IMR-90 (cell line): ENCODE results near the gene CLK2. TPM values are rescaled to one million over a fixed set of nuclear protein-coding genes. Genes with fewer than 3 reads are reported as not detected.

ENCODE experiments used
- ATAC-seq: fragments of 200-7000 bp; cut with Tn5 transposase; 2 replicates; pipeline ENCODE4 v1.9.1; 2020; ENCODE audit warnings: low read depth, mild to moderate bottlenecking, moderate library complexity
- BruUV-seq: library from RNA; stranded (reverse); fragments of 400-500 nt; replicated peaks from 2 replicates; lab custom pipeline; 2021; lab: Mats Ljungman, UMichigan
- CTCF ChIA-PET: fragments of 300-600 bp; formaldehyde crosslinking; extraction: SDS; loops from one replicate; lab custom pipeline; 2021; ENCODE audit warnings: antibody characterized with exemption; lab: Yijun Ruan, JAX
- POLR2A ChIA-PET: fragments of 300-600 bp; sonication (Branson Sonifier 250); formaldehyde crosslinking; loops from one replicate; lab custom pipeline; 2022; ENCODE audit warnings: antibody characterized with exemption; ENCODE audit not compliant: unreplicated experiment; lab: Charles Lee
- DNase-seq: peaks from one replicate; pipeline ENCODE4 v3.0.0; 2013
- H2AFZ ChIP-seq: replicated peaks from 2 replicates; pipeline ENCODE3; 2013; ENCODE audit warnings: low read length, mild to moderate bottlenecking; ENCODE audit not compliant: poor library complexity
- H2AK5ac ChIP-seq: 2 replicates; pipeline ENCODE4 v1.6.1; 2013; ENCODE audit warnings: low read depth, low read length, inconsistent platforms
- H2AK9ac ChIP-seq: replicated peaks from 2 replicates; pipeline ENCODE3; 2013; ENCODE audit warnings: mild to moderate bottlenecking, low read depth, low read length, moderate library complexity; ENCODE audit not compliant: poor library complexity
- H2BK120ac ChIP-seq: 2 replicates; pipeline ENCODE4 v1.6.1; 2013; ENCODE audit warnings: low read depth, low read length, inconsistent platforms
- H2BK15ac ChIP-seq: 3 replicates; pipeline ENCODE4 v1.6.1; 2013; ENCODE audit warnings: low read depth, low read length, inconsistent platforms
- H2BK20ac ChIP-seq: 2 replicates; pipeline ENCODE4 v1.6.1; 2013; ENCODE audit warnings: low read depth, mild to moderate bottlenecking, inconsistent platforms, low read length, moderate library complexity
- H2BK5ac ChIP-seq: 2 replicates; pipeline ENCODE4 v1.6.1; 2013; ENCODE audit warnings: mild to moderate bottlenecking, low read depth, low read length, inconsistent platforms; ENCODE audit not compliant: poor library complexity, severe bottlenecking
- H3K14ac ChIP-seq: replicated peaks from 2 replicates; pipeline ENCODE4 v1.6.1; 2013; ENCODE audit warnings: low read depth, low read length, inconsistent platforms
- H3K18ac ChIP-seq: 2 replicates; pipeline ENCODE4 v1.6.1; 2013; ENCODE audit warnings: low read depth, low read length, control low read depth
- H3K23ac ChIP-seq: 2 replicates; pipeline ENCODE4 v1.6.1; 2013; ENCODE audit warnings: low read depth, low read length, inconsistent platforms
- H3K27ac ChIP-seq: 2 replicates; pipeline ENCODE4 v1.5.1; 2013; ENCODE audit warnings: mild to moderate bottlenecking, control low read depth, low read length; ENCODE audit not compliant: insufficient read depth
- H3K27me3 ChIP-seq: 2 replicates; pipeline ENCODE4 v1.6.1; 2013; ENCODE audit warnings: low read length; ENCODE audit not compliant: control insufficient read depth, insufficient read depth
- H3K36me3 ChIP-seq: 2 replicates; pipeline ENCODE4 v1.6.1; 2013; ENCODE audit warnings: low read length, mixed read lengths; ENCODE audit not compliant: control insufficient read depth, insufficient read depth
- H3K4ac ChIP-seq: 2 replicates; pipeline ENCODE4 v1.6.1; 2013; ENCODE audit warnings: low read depth, low read length, inconsistent platforms
- H3K4me1 ChIP-seq: 2 replicates; pipeline ENCODE4 v1.6.1; 2013; ENCODE audit warnings: low read length, mixed read lengths; ENCODE audit not compliant: control insufficient read depth, insufficient read depth
- H3K4me2 ChIP-seq: 2 replicates; pipeline ENCODE4 v1.6.1; 2013; ENCODE audit warnings: low read depth, mild to moderate bottlenecking, control low read depth, low read length, moderate library complexity
- H3K4me3 ChIP-seq: 2 replicates; pipeline ENCODE4 v1.5.1; 2013; ENCODE audit warnings: low read depth, mild to moderate bottlenecking, control low read depth, low read length, moderate library complexity; ENCODE audit not compliant: insufficient read depth
- H3K56ac ChIP-seq: 2 replicates; pipeline ENCODE4 v1.6.1; 2013; ENCODE audit warnings: low read length, inconsistent platforms; ENCODE audit not compliant: insufficient read depth; ENCODE audit errors: extremely low read depth
- H3K79me1 ChIP-seq, 2 experiments: 2 replicates each; pipeline ENCODE4 v1.6.1; 2013; ENCODE audit warnings: low read length in 2 of 2, inconsistent platforms in 1 of 2, low read depth in 1 of 2
- H3K9ac ChIP-seq: 2 replicates; pipeline ENCODE4 v1.6.1; 2013; ENCODE audit warnings: low read depth, low read length, control low read depth
- H3K9me1 ChIP-seq: 2 replicates; pipeline ENCODE4 v1.6.1; 2013; ENCODE audit warnings: low read length, inconsistent platforms; ENCODE audit not compliant: insufficient read depth
- H3K9me3 ChIP-seq: 2 replicates; pipeline ENCODE4 v1.6.1; 2013; ENCODE audit warnings: low read length; ENCODE audit not compliant: control insufficient read depth, insufficient read depth
- H4K20me1 ChIP-seq: 2 replicates; pipeline ENCODE4 v1.6.1; 2013; ENCODE audit warnings: low read length, inconsistent platforms; ENCODE audit not compliant: insufficient read depth
- H4K5ac ChIP-seq: 2 replicates; pipeline ENCODE4 v1.6.1; 2013; ENCODE audit warnings: mild to moderate bottlenecking, low read depth, low read length, control low read depth
- H4K8ac ChIP-seq, 2 experiments: 2 replicates each; pipeline ENCODE4 v1.6.1; 2013; ENCODE audit warnings: low read depth in 2 of 2, low read length in 2 of 2, control low read depth in 1 of 2, inconsistent platforms in 1 of 2
- H4K91ac ChIP-seq: 2 replicates; pipeline ENCODE4 v1.6.1; 2013; ENCODE audit warnings: low read depth, low read length, inconsistent platforms; ENCODE audit not compliant: insufficient read depth
- RFX5 ChIP-seq: IDR thresholded peaks from 2 replicates; pipeline ENCODE4 v1.8.0; 2012; ENCODE audit warnings: low read depth, mild to moderate bottlenecking, low read length, moderate library complexity
- WGBS, 2 experiments: methylation state at CpG; one replicate each; pipeline versions ENCODE4 v1.1.5 to v1.1.7; 2013; ENCODE audit warnings: missing lambda C conversion rate in 2 of 2; ENCODE audit not compliant: insufficient read length in 1 of 2; ENCODE audit errors: extremely low coverage in 2 of 2; 5-methylcytosine and 5-hydroxymethylcytosine counted together
- dilution Hi-C: fragments of 300-500 bp; cut with HindIII; formaldehyde crosslinking; loops from one replicate; pipeline ENCODE4 v1.14.3; 2018; ENCODE audit warnings: low sequenced_read_pairs; ENCODE audit not compliant: unreplicated experiment
- in situ Hi-C: fragments of 300-500 bp; cut with MboI; formaldehyde crosslinking; loops from 3 replicates; pipeline ENCODE4 v1.14.3; 2019; ENCODE audit warnings: low sequenced_read_pairs, inconsistent platforms, mixed read lengths
- intact Hi-C: fragments of 100-400 bp; cut with micrococcal nuclease; formaldehyde crosslinking; loops from 2 replicates; pipeline ENCODE4 v1.10.0; 2022
- polyA plus RNA-seq, 3 experiments: library from polyadenylated mRNA; depleted of rRNA; stranded (reverse); fragments of >200 nt; gene quantifications; 2 replicates each; pipeline ENCODE4 v1.2.3, GENCODE V29; 2012; ENCODE audit warnings: low replicate concordance in 1 of 3
- total RNA-seq: library from RNA; depleted of rRNA; stranded (reverse); fragments of >200 nt; gene quantifications from 2 replicates; pipeline ENCODE4 v1.2.3, GENCODE V29; 2012

The CLK2 gene
- total and polyA plus RNA-seq, 2 of the 4 experiments (the other 2 are of a cell fraction): 19.7 to 61.2 TPM

DNA sequence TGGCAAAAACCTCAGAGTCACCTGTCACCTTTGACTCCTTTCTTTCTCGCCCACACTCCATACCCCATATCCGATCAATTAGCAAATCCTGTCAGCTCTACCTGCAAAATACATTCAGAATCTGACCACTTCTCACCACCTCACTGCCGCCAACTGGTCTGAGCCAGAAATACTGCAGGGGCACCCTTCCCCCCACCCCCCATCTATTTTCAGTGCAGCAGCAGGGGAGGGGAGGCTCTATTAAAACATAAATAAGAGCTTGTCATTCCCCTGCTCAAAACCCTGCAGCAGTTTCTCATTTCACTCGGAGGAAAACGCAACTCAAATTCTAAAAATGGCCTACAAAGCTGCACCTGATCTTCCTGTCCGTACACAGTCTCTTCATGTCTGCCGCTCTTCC, 24.1 kb upstream of the CLK2 start:
- Histone ChIP-seq H4K8ac (no peak overlapping the region), H3K9ac (no peak overlapping the region), H3K4me2 (no peak overlapping the region), H3K27me3 (peaks cover 53% of the 10 kb centered on the region), H2BK120ac (no peak overlapping the region), H3K23ac (no peak overlapping the region), H4K20me1 (no peaks in the 10 kb centered on the region), H4K91ac (no peak overlapping the region), H2BK5ac (no peak overlapping the region), H3K14ac (no peak overlapping the region), H3K79me1 (no peaks in the 10 kb centered on the region), H2AFZ (no peak overlapping the region), H3K4ac (no peak overlapping the region), H4K5ac (no peak overlapping the region), H3K36me3 (no peaks in the 10 kb centered on the region), H2AK5ac (no peak overlapping the region), H2BK15ac (no peak overlapping the region), H2BK20ac (no peak overlapping the region), H3K9me1 (no peaks in the 10 kb centered on the region), H3K56ac (no peak overlapping the region), H3K4me3 (no peak overlapping the region), H2AK9ac (no peak overlapping the region), H3K27ac (no peak overlapping the region), H3K18ac (no peak overlapping the region), H3K4me1 (no peaks in the 10 kb centered on the region), H3K9me3 (peaks cover 2% of the 10 kb centered on the region; the same call in 1 of the 2 replicates)
- WGBS, 2 experiments: 60% methylated on average over 4 of the region's 7 CpGs; no CpG with 5 or more reads in 1 of the 2 experiments
- intact Hi-C loops: no loop called here
- dilution Hi-C loops: no loop called here
- TF ChIP-seq RFX5: no peak
- in situ Hi-C loops: no loop called here
- BruUV-seq: no TSS peak
- DNase-seq: no peak
- no peak for ATAC-seq
- ChIA-PET POLR2A (no interaction called here), CTCF (no interaction called here)
